Body of pancreas (tissue), 4 donors: ENCODE results near the gene SLMAP.

Experiments
- POLR2A ChIP-seq, 3 donors: fragments of 450-650 bp; IDR thresholded peaks; one replicate each; pipeline ENCODE4 v1.6.1; 2016; ENCODE audit warnings: antibody characterized with exemption in 3 of 3, mild to moderate bottlenecking in 2 of 3
- TF ChIP-seq, protein P1 (sequence below), 7 experiments: fragments of 450-650 bp in 4 of 7; fragments of 200-600 bp in 3 of 7; sonication (generic) in 3 of 7; IDR thresholded peaks; one replicate each; pipeline ENCODE4 v1.5.1; 2016 to 2019; ENCODE audit warnings: antibody characterized with exemption in 7 of 7

DNA sequence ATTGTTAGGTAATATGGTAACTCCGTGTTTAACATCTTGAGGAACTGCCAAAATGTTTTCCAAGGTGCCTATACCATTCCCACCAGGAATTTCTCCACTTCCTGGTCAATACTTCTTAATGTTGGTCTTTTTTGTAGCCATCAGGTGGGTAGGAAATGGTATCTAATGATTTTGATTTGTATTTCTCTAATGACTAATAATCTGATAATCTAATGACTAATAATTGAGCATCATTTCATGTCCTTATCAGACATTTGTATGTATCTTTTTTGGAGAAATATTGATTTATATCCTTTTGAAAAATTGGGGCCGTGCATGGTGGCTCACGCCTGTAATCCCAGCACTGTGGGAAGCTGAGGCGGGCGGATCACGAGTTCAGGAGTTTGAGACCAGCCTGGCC, 38.8 kb downstream of the SLMAP start:
- TF ChIP-seq, protein P1, sequence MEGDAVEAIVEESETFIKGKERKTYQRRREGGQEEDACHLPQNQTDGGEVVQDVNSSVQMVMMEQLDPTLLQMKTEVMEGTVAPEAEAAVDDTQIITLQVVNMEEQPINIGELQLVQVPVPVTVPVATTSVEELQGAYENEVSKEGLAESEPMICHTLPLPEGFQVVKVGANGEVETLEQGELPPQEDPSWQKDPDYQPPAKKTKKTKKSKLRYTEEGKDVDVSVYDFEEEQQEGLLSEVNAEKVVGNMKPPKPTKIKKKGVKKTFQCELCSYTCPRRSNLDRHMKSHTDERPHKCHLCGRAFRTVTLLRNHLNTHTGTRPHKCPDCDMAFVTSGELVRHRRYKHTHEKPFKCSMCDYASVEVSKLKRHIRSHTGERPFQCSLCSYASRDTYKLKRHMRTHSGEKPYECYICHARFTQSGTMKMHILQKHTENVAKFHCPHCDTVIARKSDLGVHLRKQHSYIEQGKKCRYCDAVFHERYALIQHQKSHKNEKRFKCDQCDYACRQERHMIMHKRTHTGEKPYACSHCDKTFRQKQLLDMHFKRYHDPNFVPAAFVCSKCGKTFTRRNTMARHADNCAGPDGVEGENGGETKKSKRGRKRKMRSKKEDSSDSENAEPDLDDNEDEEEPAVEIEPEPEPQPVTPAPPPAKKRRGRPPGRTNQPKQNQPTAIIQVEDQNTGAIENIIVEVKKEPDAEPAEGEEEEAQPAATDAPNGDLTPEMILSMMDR (IDR thresholded peaks at IDR 0.05) = no peak
- TF ChIP-seq POLR2A (IDR thresholded peaks at IDR 0.05) = no peak
